Endothelial cell of umbilical vein (primary cell): ENCODE measurements around the gene EPN2. TPM values are rescaled to one million over a fixed set of nuclear protein-coding genes. Genes with fewer than 3 reads are reported as not detected.

ENCODE experiments used
- BruUV-seq: library from RNA; stranded (reverse); fragments of 400-500 nt; replicated peaks from 2 replicates; lab custom pipeline; 2021; lab: Mats Ljungman, UMichigan
- CTCF ChIA-PET: fragments of 300-600, 350-600 bp; sonication (Branson Sonifier 250); formaldehyde crosslinking; loops from one replicate; lab custom pipeline; 2021; ENCODE audit warnings: antibody characterized with exemption, inconsistent platforms; lab: Charles Lee
- POLR2A ChIA-PET: fragments of 300-600, 350-600 bp; sonication (Branson Sonifier 250); formaldehyde crosslinking; loops from one replicate; lab custom pipeline; 2021; ENCODE audit warnings: antibody characterized with exemption, inconsistent platforms; lab: Charles Lee
- DNase-seq: peaks from one replicate; pipeline ENCODE4 v3.0.0-alpha.2; 2011; ENCODE audit warnings: low read depth, low spot score
- FAIRE-seq: peaks from 2 replicates; lab custom pipeline; 2011; peaks lifted over from hg19 to GRCh38; lab: Jason Lieb, UNC
- H2AFZ ChIP-seq: 2 replicates; pipeline ENCODE4 v1.6.0; 2012; ENCODE audit warnings: low read depth, low read length, control low read depth, inconsistent platforms
- H3K27ac ChIP-seq: 2 replicates; pipeline ENCODE4 v1.5.1; 2011; ENCODE audit warnings: low read depth, mild to moderate bottlenecking, control low read depth, low read length, moderate library complexity; ENCODE audit not compliant: insufficient read depth
- H3K27me3 ChIP-seq, 2 experiments: 2 replicates each; pipeline versions ENCODE4 v1.6.0 to v1.6.1; 2011; ENCODE audit warnings: low read length in 2 of 2, mixed read lengths in 1 of 2; ENCODE audit not compliant: control insufficient read depth in 2 of 2, insufficient read depth in 2 of 2
- H3K36me3 ChIP-seq, 2 experiments: 2 replicates in 1 of 2; 3 replicates in 1 of 2; pipeline ENCODE4 v1.5.1; 2011; ENCODE audit warnings: low read length in 2 of 2, mild to moderate bottlenecking in 1 of 2, moderate library complexity in 1 of 2; ENCODE audit not compliant: control insufficient read depth in 2 of 2, insufficient read depth in 2 of 2; ENCODE audit errors: extremely low read depth in 1 of 2
- H3K4me1 ChIP-seq: 3 replicates; pipeline ENCODE4 v1.5.1; 2011; ENCODE audit warnings: mild to moderate bottlenecking, low read length; ENCODE audit not compliant: control insufficient read depth, insufficient read depth; ENCODE audit errors: extremely low read depth
- H3K4me2 ChIP-seq: 2 replicates; pipeline ENCODE4 v1.6.1; 2011; ENCODE audit warnings: low read length, control low read depth, mixed read lengths; ENCODE audit not compliant: insufficient read depth
- H3K4me3 ChIP-seq, 3 experiments: fragments of 200-600 bp in 1 of 3; sonication (generic), shearing (Covaris generic) in 1 of 3; replicated peaks in 1 of 3; 2 replicates each; pipeline ENCODE4 v1.5.1; 2011 to 2016; ENCODE audit warnings: control low read depth in 3 of 3, low read length in 3 of 3, mild to moderate bottlenecking in 2 of 3, inconsistent platforms in 1 of 3, low read depth in 1 of 3, moderate library complexity in 1 of 3; ENCODE audit not compliant: insufficient read depth in 1 of 3
- H3K79me2 ChIP-seq: 2 replicates; pipeline ENCODE4 v1.6.0; 2012; ENCODE audit warnings: low read length, inconsistent platforms; ENCODE audit not compliant: control insufficient read depth, insufficient read depth
- H3K9ac ChIP-seq: replicated peaks from 2 replicates; pipeline ENCODE3; 2011; ENCODE audit warnings: low read length, control low read depth; ENCODE audit not compliant: insufficient read depth; ENCODE audit errors: extremely low read depth
- H3K9me1 ChIP-seq: replicated peaks from 3 replicates; pipeline ENCODE4 v1.6.0; 2011; ENCODE audit warnings: mild to moderate bottlenecking, low read length; ENCODE audit not compliant: control insufficient read depth, insufficient read depth; ENCODE audit errors: extremely low read depth
- H3K9me3 ChIP-seq: replicated peaks from 2 replicates; pipeline ENCODE4 v1.5.1; 2012; ENCODE audit warnings: low read length, inconsistent platforms; ENCODE audit not compliant: control insufficient read depth, insufficient read depth
- H4K20me1 ChIP-seq: replicated peaks from 2 replicates; pipeline ENCODE3; 2011; ENCODE audit warnings: mild to moderate bottlenecking, low read length; ENCODE audit not compliant: control insufficient read depth, insufficient read depth; ENCODE audit errors: extremely low read depth
- CTCF ChIP-seq, 2 donors: IDR thresholded peaks; 1 replicate in 1 of 2; 2 replicates in 1 of 2; pipeline ENCODE4 v1.5.1; 2011; ENCODE audit warnings: low read length in 2 of 2, mild to moderate bottlenecking in 2 of 2, moderate library complexity in 2 of 2, control low read depth in 1 of 2, inconsistent platforms in 1 of 2, low read depth in 1 of 2; ENCODE audit not compliant: insufficient read depth in 1 of 2; ENCODE audit errors: extremely low read depth in 1 of 2
- EZH2 ChIP-seq: IDR thresholded peaks from 2 replicates; pipeline ENCODE4 v1.6.1; 2012; ENCODE audit warnings: borderline replicate concordance, low read depth, mild to moderate bottlenecking, moderate library complexity, low read length, inconsistent platforms; ENCODE audit not compliant: severe bottlenecking
- FOS ChIP-seq: IDR thresholded peaks from 2 replicates; pipeline ENCODE4 v1.6.1; 2011; ENCODE audit warnings: mild to moderate bottlenecking, low read length, moderate library complexity, borderline replicate concordance; ENCODE audit not compliant: insufficient read depth
- GATA2 ChIP-seq: IDR thresholded peaks from 2 replicates; pipeline ENCODE4 v1.7.0; 2011; ENCODE audit warnings: low read depth, mild to moderate bottlenecking, moderate library complexity, mixed read lengths, low read length; ENCODE audit not compliant: insufficient read length, insufficient read depth
- JUN ChIP-seq: IDR thresholded peaks from 2 replicates; pipeline ENCODE4 v1.6.1; 2011; ENCODE audit warnings: borderline replicate concordance, low read depth; ENCODE audit not compliant: insufficient read length, insufficient read depth
- MAX ChIP-seq: IDR thresholded peaks from 2 replicates; pipeline ENCODE4 v1.6.1; 2011; ENCODE audit not compliant: insufficient read depth, insufficient read length
- MYC ChIP-seq: IDR thresholded peaks from one replicate; pipeline ENCODE4 v1.6.1; 2011; ENCODE audit warnings: mild to moderate bottlenecking, low read depth, low read length
- POLR2A ChIP-seq: IDR thresholded peaks from 2 replicates; pipeline ENCODE4 v1.6.1; 2012; ENCODE audit warnings: low read depth, mild to moderate bottlenecking, control low read depth, low read length
- POLR2AphosphoS5 ChIP-seq: IDR thresholded peaks from 2 replicates; pipeline ENCODE4 v1.6.1; 2012; ENCODE audit warnings: low read depth, mild to moderate bottlenecking, control low read depth, low read length, moderate library complexity; ENCODE audit not compliant: insufficient read depth
- dilution Hi-C: fragments of 300-500 bp; cut with MboI; formaldehyde crosslinking; loops from one replicate; pipeline ENCODE4 v1.15.0; 2019; ENCODE audit warnings: low sequenced_read_pairs; ENCODE audit not compliant: extremely low pct_ligation_motif_present
- intact Hi-C: fragments of 100-400 bp; cut with micrococcal nuclease; formaldehyde crosslinking; loops from one replicate; pipeline ENCODE4 v1.10.0; 2022
- polyA plus RNA-seq, 4 experiments: library from polyadenylated mRNA; depleted of rRNA in 3 of 4; stranded (reverse) in 3 of 4; unstranded in 1 of 4; fragments of >200 nt; gene quantifications; 2 replicates each; pipeline versions ENCODE4 v1.2.1 to v1.2.3, GENCODE V29; 2011 to 2012; ENCODE audit warnings: missing spikeins in 1 of 4
- total RNA-seq: library from RNA; stranded (reverse); gene quantifications from 2 replicates; pipeline ENCODE4 v1.2.3, GENCODE V29; 2021

The EPN2 gene
- total and polyA plus RNA-seq, 2 donors (not counting 3 experiments of a cell fraction or from before 2014, with no cell fraction given) = 40.3 to 70.5 TPM

- dilution Hi-C loops (no loop called here), intact Hi-C loops (loop anchor here (1.0 to 5.0 kb wide), 2 partner anchors 36 to 48 kb away; no protein-coding TSS in a partner anchor)
- Histone ChIP-seq H3K4me2 (peak overlapping the region; percentile 83), H3K27ac (peak overlapping the region; percentile 98), H3K9me3 (no peaks in the 10 kb centered on the region), H3K4me1 (peaks cover 20% of the 10 kb centered on the region), H3K36me3 (peaks cover 10 to 19% of the 10 kb centered on the region in 2 experiments), H3K4me3 (no peak overlapping the region), H3K27me3 (no peaks in the 10 kb centered on the region), H3K9me1 (no peaks in the 10 kb centered on the region), H3K9ac (no peak overlapping the region), H2AFZ (no peak overlapping the region), H3K79me2 (peaks cover under 1% of the 10 kb centered on the region), H4K20me1 (no peaks in the 10 kb centered on the region)
- POLR2A ChIA-PET = no interaction called here
- CTCF ChIA-PET = interaction anchor here (1.0 to 1.6 kb wide), 3 partner anchors 9 to 27 kb away, joined by 3 to 9 read pairs (median 4); no protein-coding TSS in a partner anchor
- no peak for DNase-seq
- TF ChIP-seq POLR2A = no peak
- TF ChIP-seq FOS = no peak
- TF ChIP-seq MYC = no peak
- no peak for TF ChIP-seq POLR2AphosphoS5
- no peak for TF ChIP-seq EZH2
- no peak for TF ChIP-seq JUN
- no peak for TF ChIP-seq CTCF (IDR thresholded peaks at IDR 0.05; ENCODE audit: extremely low read depth in 1 of 2, insufficient read depth in 1 of 2, low read depth in 1 of 2, low read length in 2 of 2)
- TF ChIP-seq MAX = no peak
- TF ChIP-seq GATA2 = no peak
- BruUV-seq = no TSS peak
- no peak for FAIRE-seq
Observed at GRCh38 chr17:19311016-19311415, 73.8 kb downstream of the EPN2 start.
